H1 (cell line): Measurements from ENCODE around the gene NFIC. TPM values are rescaled to one million over a fixed set of nuclear protein-coding genes. Genes with fewer than 3 reads are reported as not detected.

Experiments used
- CTCF ChIA-PET: fragments of 300-600 bp; sonication (Branson Sonifier 250); formaldehyde crosslinking; loops from one replicate; lab custom pipeline; 2021; ENCODE audit not compliant: partially characterized antibody; lab: Charles Lee
- POLR2A ChIA-PET: fragments of 300-600 bp; sonication (Branson Sonifier 250); formaldehyde crosslinking; loops from one replicate; lab custom pipeline; 2021; ENCODE audit warnings: inconsistent platforms; ENCODE audit not compliant: partially characterized antibody; lab: Charles Lee
- DNase-seq, 2 experiments: peaks; one replicate each; pipeline versions ENCODE4 v3.0.0 to v3.0.0-alpha.2; 2010 to 2022; ENCODE audit warnings: low spot score in 2 of 2, low read depth in 1 of 2, mixed read lengths in 1 of 2
- FAIRE-seq: peaks from 2 replicates; lab custom pipeline; 2011; peaks lifted over from hg19 to GRCh38; lab: Jason Lieb, UNC
- H2AFZ ChIP-seq: 2 replicates; pipeline ENCODE4 v1.8.1; 2012; ENCODE audit warnings: low read length, inconsistent platforms
- H2AK5ac ChIP-seq: 2 replicates; pipeline ENCODE4 v1.6.1; 2013; ENCODE audit warnings: low read depth, low read length
- H2BK120ac ChIP-seq: replicated peaks from 2 replicates; pipeline ENCODE3; 2013; ENCODE audit warnings: low read depth, low read length, inconsistent platforms
- H2BK12ac ChIP-seq: 2 replicates; pipeline ENCODE4 v1.6.1; 2013; ENCODE audit warnings: low read depth, low read length
- H2BK15ac ChIP-seq: 2 replicates; pipeline ENCODE4 v1.6.1; 2013; ENCODE audit warnings: low read length
- H2BK20ac ChIP-seq: 2 replicates; pipeline ENCODE4 v1.6.1; 2013; ENCODE audit warnings: low read length
- H2BK5ac ChIP-seq: 2 replicates; pipeline ENCODE4 v1.6.1; 2013; ENCODE audit warnings: low read depth, low read length
- H3K14ac ChIP-seq: 2 replicates; pipeline ENCODE4 v1.6.1; 2013; ENCODE audit warnings: inconsistent platforms; ENCODE audit not compliant: insufficient read length
- H3K18ac ChIP-seq: 2 replicates; pipeline ENCODE4 v1.6.1; 2013; ENCODE audit warnings: low read length; ENCODE audit errors: extremely low read depth
- H3K23ac ChIP-seq: 2 replicates; pipeline ENCODE4 v1.6.1; 2013; ENCODE audit warnings: inconsistent platforms; ENCODE audit not compliant: insufficient read length
- H3K23me2 ChIP-seq: 2 replicates; pipeline ENCODE4 v1.6.1; 2013; ENCODE audit warnings: low read depth, low read length
- H3K27ac ChIP-seq: 2 replicates; pipeline ENCODE4 v1.6.1; 2011; ENCODE audit warnings: low read depth, low read length, inconsistent platforms
- H3K27me3 ChIP-seq, 4 experiments: replicated peaks in 1 of 4; 1 replicate in 1 of 4; 2 replicates in 3 of 4; pipeline versions ENCODE4 v1.6.1 to v1.8.1; 2011 to 2013; ENCODE audit warnings: low read length in 3 of 4, mild to moderate bottlenecking in 3 of 4, inconsistent platforms in 2 of 4, mixed read lengths in 2 of 4, moderate library complexity in 1 of 4; ENCODE audit not compliant: control insufficient read depth in 3 of 4, insufficient read depth in 3 of 4; ENCODE audit errors: extremely low read depth in 1 of 4
- H3K36me3 ChIP-seq, 4 experiments: 2 replicates each; pipeline versions ENCODE4 v1.6.1 to v1.8.1; 2011 to 2013; ENCODE audit warnings: mild to moderate bottlenecking in 4 of 4, low read length in 3 of 4, moderate library complexity in 2 of 4, control low read depth in 1 of 4, inconsistent platforms in 1 of 4; ENCODE audit not compliant: insufficient read depth in 4 of 4, control insufficient read depth in 2 of 4
- H3K4ac ChIP-seq: replicated peaks from 2 replicates; pipeline ENCODE3; 2013; ENCODE audit warnings: low read length, low read depth, mixed read lengths, inconsistent platforms; ENCODE audit not compliant: insufficient read length
- H3K4me1 ChIP-seq, 4 experiments: replicated peaks in 1 of 4; 1 replicate in 1 of 4; 2 replicates in 3 of 4; pipeline versions ENCODE4 v1.6.1 to v1.8.1; 2011 to 2013; ENCODE audit warnings: low read length in 3 of 4, inconsistent platforms in 2 of 4, mixed read lengths in 1 of 4; ENCODE audit not compliant: insufficient read depth in 4 of 4, control insufficient read depth in 3 of 4
- H3K4me2 ChIP-seq, 2 experiments: 2 replicates each; pipeline versions ENCODE4 v1.6.1 to v1.8.1; 2011 to 2013; ENCODE audit warnings: low read depth in 2 of 2, low read length in 2 of 2, control low read depth in 1 of 2, inconsistent platforms in 1 of 2, mild to moderate bottlenecking in 1 of 2; ENCODE audit not compliant: insufficient read depth in 1 of 2
- H3K4me3 ChIP-seq, 4 experiments: fragments of 200-600, 300-600 bp in 1 of 4; sonication (generic), shearing (Covaris generic), sonication (Bioruptor Twin) in 1 of 4; 2 replicates each; pipeline versions ENCODE4 v1.5.1 to v1.8.1; 2011 to 2016; ENCODE audit warnings: low read length in 4 of 4, low read depth in 3 of 4, control low read depth in 2 of 4, inconsistent platforms in 2 of 4, mild to moderate bottlenecking in 2 of 4, mixed read lengths in 1 of 4, moderate library complexity in 1 of 4; ENCODE audit not compliant: insufficient read depth in 2 of 4; ENCODE audit errors: extremely low read depth in 1 of 4
- H3K56ac ChIP-seq: replicated peaks from 2 replicates; pipeline ENCODE3; 2013; ENCODE audit warnings: low read depth, mild to moderate bottlenecking, mixed read lengths, low read length, inconsistent platforms; ENCODE audit not compliant: insufficient read length
- H3K79me1 ChIP-seq: 2 replicates; pipeline ENCODE4 v1.6.1; 2013; ENCODE audit warnings: low read depth, low read length, control low read depth
- H3K79me2 ChIP-seq, 2 experiments: 2 replicates each; pipeline versions ENCODE4 v1.6.1 to v1.8.1; 2012 to 2013; ENCODE audit warnings: low read length in 2 of 2, mild to moderate bottlenecking in 2 of 2, inconsistent platforms in 1 of 2; ENCODE audit not compliant: insufficient read depth in 2 of 2, control insufficient read depth in 1 of 2
- H3K9ac ChIP-seq, 4 experiments: replicated peaks in 1 of 4; 1 replicate in 1 of 4; 2 replicates in 3 of 4; pipeline versions ENCODE4 v1.6.1 to v1.8.1; 2011 to 2013; ENCODE audit warnings: low read depth in 3 of 4, low read length in 3 of 4, control low read depth in 2 of 4, mild to moderate bottlenecking in 2 of 4, moderate library complexity in 2 of 4, inconsistent platforms in 1 of 4; ENCODE audit errors: extremely low read depth in 1 of 4
- H3K9me3 ChIP-seq, 2 experiments: 2 replicates each; pipeline versions ENCODE4 v1.6.1 to v1.8.1; 2012 to 2013; ENCODE audit warnings: mild to moderate bottlenecking in 2 of 2, moderate library complexity in 2 of 2, control low read depth in 1 of 2, inconsistent platforms in 1 of 2, low read depth in 1 of 2, low read length in 1 of 2, mixed read lengths in 1 of 2; ENCODE audit not compliant: insufficient read depth in 2 of 2
- H4K20me1 ChIP-seq, 2 experiments: replicated peaks in 1 of 2; 2 replicates each; pipeline versions ENCODE3 to v1.8.1; 2011 to 2013; ENCODE audit warnings: inconsistent platforms in 2 of 2, low read length in 2 of 2, mild to moderate bottlenecking in 1 of 2; ENCODE audit not compliant: insufficient read depth in 2 of 2, control insufficient read depth in 1 of 2
- H4K5ac ChIP-seq: 2 replicates; pipeline ENCODE4 v1.6.1; 2013; ENCODE audit warnings: low read length, low read depth, mixed read lengths, inconsistent platforms; ENCODE audit not compliant: insufficient read length
- H4K8ac ChIP-seq: 2 replicates; pipeline ENCODE4 v1.8.0; 2013; ENCODE audit warnings: mild to moderate bottlenecking, moderate library complexity, low read length, inconsistent platforms; ENCODE audit not compliant: insufficient read depth; ENCODE audit errors: extremely low read depth
- H4K91ac ChIP-seq: replicated peaks from 2 replicates; pipeline ENCODE3; 2013; ENCODE audit warnings: low read length, mixed read lengths, inconsistent platforms; ENCODE audit not compliant: insufficient read length
- EZH2 ChIP-seq: fragments of 200-600 bp; sonication (generic); IDR thresholded peaks from 2 replicates; pipeline ENCODE4 v1.7.1; 2012; ENCODE audit warnings: low read depth, mild to moderate bottlenecking, moderate library complexity, low read length, inconsistent platforms; ENCODE audit not compliant: severe bottlenecking
- JUN ChIP-seq: IDR thresholded peaks from 2 replicates; pipeline ENCODE4 v1.6.1; 2011; ENCODE audit warnings: low read depth, mild to moderate bottlenecking, improper control_type of control experiment, low read length
- SUZ12 ChIP-seq: fragments of 200-600 bp; sonication (generic); IDR thresholded peaks from 2 replicates; pipeline ENCODE4 v1.6.1; 2012; ENCODE audit warnings: mild to moderate bottlenecking, inconsistent platforms, low read length, moderate library complexity, mixed read lengths
- WGBS, 2 experiments: shearing (Covaris generic) in 1 of 2; methylation state at CpG; one replicate each; pipeline versions ENCODE4 v1.1.6 to v1.1.7; 2013 to 2015; ENCODE audit warnings: low lambda C conversion rate in 2 of 2, mixed read lengths in 2 of 2, inconsistent platforms in 1 of 2, low coverage in 1 of 2, missing lambda C conversion rate in 1 of 2; ENCODE audit not compliant: insufficient replicate concordance in 2 of 2, insufficient coverage in 1 of 2, insufficient read length in 1 of 2; ENCODE audit errors: extremely low coverage in 1 of 2, missing lambda C conversion rate in 1 of 2; 5-methylcytosine and 5-hydroxymethylcytosine counted together
- polyA plus RNA-seq, 7 experiments: library from polyadenylated mRNA; depleted of rRNA in 3 of 7; stranded (reverse) in 5 of 7; unstranded in 2 of 7; fragments of >200 nt in 5 of 7; fragments of 200-250 nt in 2 of 7; gene quantifications; 1 replicate in 5 of 7; 2 replicates in 1 of 7; 4 replicates in 1 of 7; pipeline versions ENCODE4 v1.2.1 to v1.2.3, GENCODE V29; 2011 to 2013; ENCODE audit warnings: missing spikeins in 2 of 7, mixed read lengths in 2 of 7
- total RNA-seq: library from RNA; stranded (reverse); fragmentation: NEBNext Ultra II Directional; extraction: Animal tissue kit (Norgen Biotek cat#: 25700); gene quantifications from 2 replicates; pipeline ENCODE4 v1.2.1, GENCODE V29; 2021

The NFIC gene
- total and polyA plus RNA-seq, 2 of the 8 experiments (the other 6 are each of a cell fraction or from before 2014, with no cell fraction given): 0.56 to 3.2 TPM

DNA sequence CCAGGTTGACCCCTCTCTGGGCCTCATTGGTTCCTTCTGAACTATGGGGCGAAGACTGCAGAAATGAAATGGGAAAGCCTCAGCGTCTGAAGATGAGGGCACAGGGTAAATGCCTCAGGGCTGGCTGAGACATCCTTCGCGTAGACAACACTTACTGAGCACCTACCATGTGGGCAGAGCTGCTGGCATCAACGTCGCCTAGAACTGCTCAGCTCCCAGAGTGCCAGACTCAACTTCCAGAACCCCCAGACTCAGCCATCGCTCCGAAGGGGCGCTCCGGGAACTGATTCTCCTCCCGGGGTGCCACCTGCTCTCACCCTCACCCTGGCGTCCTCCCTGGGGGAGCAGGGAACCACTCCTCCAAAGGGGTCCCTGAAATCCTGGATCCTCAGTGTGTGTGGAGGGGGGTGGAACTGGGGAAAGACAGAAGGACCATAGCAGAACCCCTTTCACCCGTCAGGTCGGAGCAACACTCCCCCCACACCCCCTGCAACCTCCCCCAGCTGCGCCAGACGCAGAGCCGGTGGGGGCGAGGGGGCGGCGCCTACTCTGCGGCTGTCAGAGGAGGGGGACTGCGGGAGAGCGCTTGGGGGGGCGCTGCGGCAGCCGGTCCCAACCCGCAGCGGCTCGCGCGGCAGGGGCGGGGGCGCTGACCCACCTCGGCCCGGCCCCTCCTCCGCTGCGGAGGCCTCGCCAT lies 8.2 kb upstream of the NFIC start:
- POLR2A ChIA-PET: interaction anchor here (1.7 kb wide), 1 partner anchor 86 kb away, joined by 3 read pairs; no protein-coding TSS in a partner anchor
- H3K79me2 ChIP-seq: no peaks in the 10 kb centered on the region

More for the DNA sequence above, 8.2 kb upstream of the NFIC start:
- H4K20me1 ChIP-seq: peaks cover 8 to 28% of the 10 kb centered on the region in 2 experiments
- H3K9ac ChIP-seq: no peak overlapping the region
- H3K79me1 ChIP-seq: no peaks in the 10 kb centered on the region
- no peak overlapping the region for H2BK20ac ChIP-seq
- no peak overlapping the region for H3K27ac ChIP-seq
- H3K18ac ChIP-seq: no peak overlapping the region
- H2AK5ac ChIP-seq: no peak overlapping the region
- no peak overlapping the region for H4K8ac ChIP-seq
- H3K27me3 ChIP-seq: peaks cover 67 to 89% (median 83%) of the 10 kb centered on the region in 4 experiments
- FAIRE-seq (no peak), DNase-seq (no peak)
- no peak overlapping the region for H2BK5ac ChIP-seq
- 0 out of 2 replicates have a peak, but pooled peaks cover 3% of the 10 kb centered on the region for H3K23me2 ChIP-seq
- H3K56ac ChIP-seq: no peak overlapping the region
- H4K5ac ChIP-seq: no peak overlapping the region
- H3K4me3 ChIP-seq: no peak overlapping the region; a peak in 1 of 8 replicates
- CTCF ChIA-PET: no interaction called here
- WGBS, 2 experiments: 17% methylated on average over 14 of the region's 38 CpGs; no CpG with 5 or more reads in 1 of the 2 experiments
- no peak overlapping the region for H2AFZ ChIP-seq
- no peak overlapping the region for H2BK12ac ChIP-seq
- peaks cover 0 to 13% (median 0%) of the 10 kb centered on the region in 4 experiments; a peak in 1 of 8 replicates for H3K36me3 ChIP-seq
- no peaks in the 10 kb centered on the region; a peak in 1 of 4 replicates for H3K9me3 ChIP-seq
- H3K4me1 ChIP-seq: peaks cover 0 to 9% (median 6%) of the 10 kb centered on the region in 4 experiments; a peak in 6 of 7 replicates
- H3K14ac ChIP-seq: no peak overlapping the region
- no peak overlapping the region for H4K91ac ChIP-seq
- no peak overlapping the region for H2BK120ac ChIP-seq
- no peak overlapping the region for H2BK15ac ChIP-seq
- no peak for TF ChIP-seq JUN
- TF ChIP-seq EZH2: peak; percentile 90
- TF ChIP-seq SUZ12: peak; percentile 91
- peak overlapping the region; percentile 1 to 43; a peak in 2 of 4 replicates for H3K4me2 ChIP-seq
- H3K23ac ChIP-seq: no peak overlapping the region
- no peak overlapping the region for H3K4ac ChIP-seq
